Germinal center (tissue), 1 donor: Measurements from ENCODE around the gene ULBP1.
"Not testable (repeated sequence)": the region's sequence is repeated elsewhere in the genome, so short reads cannot be mapped to it uniquely, and the experiment has no call there.

Experiments
- DNase-seq: peaks from one replicate; pipeline ENCODE4 v3.0.0; 2012; ENCODE audit warnings: mixed read lengths, low spot score

Gene ULBP1, protein sequence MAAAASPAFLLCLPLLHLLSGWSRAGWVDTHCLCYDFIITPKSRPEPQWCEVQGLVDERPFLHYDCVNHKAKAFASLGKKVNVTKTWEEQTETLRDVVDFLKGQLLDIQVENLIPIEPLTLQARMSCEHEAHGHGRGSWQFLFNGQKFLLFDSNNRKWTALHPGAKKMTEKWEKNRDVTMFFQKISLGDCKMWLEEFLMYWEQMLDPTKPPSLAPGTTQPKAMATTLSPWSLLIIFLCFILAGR

DNA sequence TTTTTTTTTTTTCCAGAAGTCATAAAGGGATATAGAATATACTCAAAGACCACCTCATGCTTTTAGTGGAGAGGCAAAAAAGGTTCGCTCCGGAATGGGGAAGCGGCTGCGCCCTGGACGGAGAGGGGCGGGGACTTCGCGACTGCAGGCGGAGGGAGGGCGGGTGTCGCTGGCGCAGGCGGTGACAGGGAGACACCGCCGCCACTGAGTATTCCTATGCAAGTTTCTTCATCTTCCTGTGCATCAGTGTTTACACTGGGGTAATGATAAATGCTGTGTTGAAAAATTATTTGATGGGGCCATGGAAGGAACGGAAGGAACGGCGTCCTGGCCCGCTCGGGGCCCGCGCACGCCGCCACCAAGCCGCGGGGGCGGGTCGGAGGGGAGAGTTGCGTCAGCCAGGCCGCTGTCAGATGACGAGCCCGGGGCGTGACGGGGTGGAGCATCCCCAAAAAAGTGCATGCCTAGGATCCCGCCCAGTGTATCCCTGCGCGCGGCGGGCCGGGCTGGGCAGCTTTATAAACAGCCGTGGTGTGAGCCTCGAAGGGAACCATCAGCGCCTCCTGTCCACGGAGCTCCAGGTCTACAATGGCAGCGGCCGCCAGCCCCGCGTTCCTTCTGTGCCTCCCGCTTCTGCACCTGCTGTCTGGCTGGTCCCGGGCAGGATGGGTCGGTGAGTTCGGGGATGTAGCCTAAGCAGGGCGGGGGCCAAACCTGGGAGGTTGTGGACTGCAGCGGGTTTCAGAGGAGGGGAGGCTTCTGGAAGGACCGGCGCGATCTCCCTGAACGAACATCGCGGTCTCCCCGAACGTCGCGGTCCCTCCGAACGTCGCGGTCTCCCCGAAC lies at the start of gene ULBP1:
Gene ULBP1, plus strand, starts transcription at position 482 of the 846 bp plus-strand sequence. Its CDS starts 107 bp downstream, at position 589.
- DNase-seq = peak; percentile 73

DNA sequence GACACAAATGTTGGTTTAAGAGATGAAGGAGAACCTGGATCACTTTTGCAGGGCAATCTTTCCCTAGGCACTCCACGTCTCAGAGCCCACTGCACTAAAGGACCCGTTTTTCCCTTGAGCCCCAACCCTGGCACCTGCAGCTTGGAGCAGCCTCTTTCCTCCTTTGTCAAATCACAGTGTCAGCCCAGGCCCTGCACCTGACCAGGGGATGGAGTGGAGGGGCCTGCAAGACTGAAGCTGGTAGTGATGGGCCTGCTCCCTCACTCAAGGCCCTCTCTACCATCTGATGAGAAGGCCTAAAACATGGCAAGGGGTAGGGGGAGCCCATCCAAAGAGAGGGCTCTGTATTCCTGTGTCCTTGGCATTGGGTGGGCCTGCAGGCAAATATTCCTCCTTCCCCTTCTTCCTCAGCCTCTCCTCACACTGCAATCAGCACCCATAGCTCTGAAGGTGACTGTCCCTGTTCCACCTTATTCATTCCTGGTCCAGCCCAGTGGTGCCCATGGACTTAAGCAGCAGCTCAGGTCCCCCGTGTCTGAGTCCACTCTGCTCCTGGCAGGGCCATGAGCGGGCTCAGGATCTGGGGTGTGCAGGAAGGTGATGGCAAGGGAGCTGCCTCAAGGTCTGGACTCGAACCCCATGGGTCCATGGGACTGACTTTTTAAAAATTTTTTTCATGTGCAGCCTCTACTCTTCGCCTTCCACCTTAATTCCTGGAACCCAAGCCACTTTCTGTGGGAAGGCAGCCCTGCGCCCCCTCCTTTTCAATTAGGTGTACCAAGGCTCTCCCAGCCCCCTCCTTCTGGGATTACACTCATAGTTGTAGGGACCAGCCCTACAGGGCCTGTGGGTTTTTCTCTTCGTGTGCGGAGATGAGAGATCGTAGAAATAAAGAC lies 47.5 kb upstream of the ULBP1 start:
- no peak for DNase-seq

DNA sequence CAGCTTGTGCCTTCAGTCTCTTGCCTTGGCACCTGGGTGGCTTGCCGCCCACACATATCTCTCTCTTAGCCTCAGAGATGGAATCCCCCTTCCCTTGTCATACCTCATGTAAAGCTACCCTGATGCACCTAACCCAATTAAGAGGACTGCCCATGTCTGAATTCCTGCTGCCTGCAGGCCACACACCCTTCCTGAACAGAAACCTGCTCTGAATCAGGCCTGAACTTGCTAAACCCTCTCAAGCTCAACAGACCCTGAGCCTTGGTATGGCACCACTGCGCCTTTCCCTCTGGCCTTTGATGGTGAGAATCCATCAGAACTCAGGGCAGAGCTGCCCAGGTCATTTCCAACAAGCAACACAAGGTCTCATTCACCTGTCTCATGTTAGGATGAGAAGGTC lies 46.1 kb upstream of the ULBP1 start:
- no peak for DNase-seq

DNA sequence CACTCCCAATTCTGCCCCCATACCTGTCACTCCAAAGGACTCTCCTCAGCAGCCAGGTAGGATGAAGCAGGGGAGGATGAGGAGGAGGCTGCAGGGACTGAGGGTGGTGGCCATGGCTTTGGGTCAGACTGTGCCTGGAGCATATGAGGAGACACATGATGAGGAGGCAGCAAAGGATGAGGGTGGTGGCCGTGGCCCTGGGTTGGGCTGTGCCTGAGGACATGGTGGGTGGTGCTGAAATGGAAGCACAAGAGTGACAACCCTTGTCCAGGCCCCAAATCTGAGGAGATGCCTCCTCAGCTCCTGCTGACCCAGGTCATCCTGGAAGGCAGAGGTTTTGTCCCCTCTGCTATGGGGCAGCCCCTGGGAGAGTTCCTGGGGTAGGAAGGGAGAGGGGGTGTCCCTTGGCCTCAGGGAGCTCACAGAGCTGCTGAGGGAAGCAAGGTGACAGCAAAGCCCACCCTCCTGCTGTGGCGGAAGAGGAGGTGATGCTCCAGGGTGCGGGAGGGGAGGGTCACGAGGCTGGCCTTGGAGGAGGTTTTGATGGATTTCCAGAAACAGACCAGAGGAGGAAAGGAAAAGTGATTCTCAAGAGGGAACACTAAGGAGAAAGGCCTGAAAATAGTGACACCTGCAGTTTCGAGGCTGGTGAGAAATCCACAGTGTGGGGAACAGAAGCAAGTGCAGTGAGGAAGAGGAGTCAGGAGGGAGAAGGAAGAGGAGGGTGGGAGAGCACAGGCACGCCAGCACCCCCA lies 45.4 kb upstream of the ULBP1 start:
- DNase-seq = no peak

DNA sequence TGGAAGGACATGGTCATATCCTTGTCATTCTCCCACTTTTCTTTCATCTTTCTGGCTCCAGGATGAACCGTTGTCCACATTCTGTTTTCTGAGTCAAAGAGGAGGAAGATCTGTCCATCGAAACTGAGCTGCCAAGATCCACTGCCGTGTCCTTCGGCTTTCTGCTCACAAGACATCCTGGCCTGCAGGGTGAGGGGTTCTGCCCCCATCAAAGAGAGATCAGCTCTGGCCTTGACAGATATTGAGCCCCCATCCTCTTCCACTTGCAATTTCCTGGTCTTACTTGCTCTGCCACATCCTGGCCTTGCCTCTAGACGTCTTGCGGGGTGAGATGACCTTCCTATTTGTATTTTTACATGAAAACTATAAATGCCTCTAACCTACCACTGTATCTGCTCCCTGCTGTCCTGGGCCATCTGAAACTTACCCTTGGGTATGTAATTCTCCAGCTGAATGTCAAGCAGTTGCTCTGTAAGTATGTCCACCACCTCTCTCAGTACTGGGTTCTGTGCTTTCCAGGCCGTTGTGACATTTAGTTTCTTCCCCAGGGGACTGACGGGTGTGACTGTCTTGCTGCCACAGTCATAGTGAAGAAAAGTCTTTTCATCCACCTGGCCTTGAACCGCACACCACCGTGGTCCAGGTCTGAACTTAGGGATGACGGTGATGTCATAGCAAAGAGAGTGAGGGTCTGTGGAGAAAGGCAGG lies 44.5 kb upstream of the ULBP1 start:
- not testable (repeated sequence) for DNase-seq

DNA sequence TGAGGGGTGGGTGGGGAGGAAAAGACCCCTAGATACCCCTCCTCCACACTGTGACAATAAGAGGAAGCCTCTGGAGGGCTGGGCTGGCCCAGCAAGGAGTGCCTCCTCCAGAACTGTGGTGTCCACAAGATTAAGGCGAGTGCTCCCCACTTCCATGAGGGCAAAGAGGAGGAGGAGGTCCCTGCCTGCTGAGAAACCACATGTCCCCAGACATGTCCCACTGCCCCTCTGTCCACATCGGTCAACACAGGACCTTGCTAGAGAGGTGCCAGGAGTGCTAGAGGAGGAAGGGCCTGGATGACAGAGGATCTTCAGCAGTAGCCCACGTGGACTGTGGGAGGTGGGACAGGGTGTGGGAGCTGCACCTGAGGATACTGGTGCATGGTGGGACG lies 43.9 kb upstream of the ULBP1 start:
- DNase-seq = no peak

DNA sequence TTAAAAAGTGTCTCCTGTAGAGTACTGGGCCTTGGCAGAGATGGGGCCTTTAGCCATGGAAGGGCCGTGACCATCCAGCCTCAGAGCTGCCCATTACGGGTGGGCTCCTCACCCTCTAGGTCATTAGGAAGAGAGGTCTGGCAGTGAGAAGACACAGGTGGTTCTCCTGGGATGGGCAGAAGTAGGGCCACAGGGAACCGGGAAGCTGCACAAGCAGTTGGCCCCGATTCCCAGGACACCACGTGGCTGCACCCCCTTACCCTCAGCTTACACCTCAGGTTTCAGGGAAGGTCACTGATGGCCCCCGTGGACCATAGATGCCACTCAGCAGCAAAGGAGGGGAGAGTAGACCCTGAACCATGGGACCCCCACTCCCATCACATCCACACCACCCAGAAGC lies 42.4 kb upstream of the ULBP1 start:
- DNase-seq = no peak

DNA sequence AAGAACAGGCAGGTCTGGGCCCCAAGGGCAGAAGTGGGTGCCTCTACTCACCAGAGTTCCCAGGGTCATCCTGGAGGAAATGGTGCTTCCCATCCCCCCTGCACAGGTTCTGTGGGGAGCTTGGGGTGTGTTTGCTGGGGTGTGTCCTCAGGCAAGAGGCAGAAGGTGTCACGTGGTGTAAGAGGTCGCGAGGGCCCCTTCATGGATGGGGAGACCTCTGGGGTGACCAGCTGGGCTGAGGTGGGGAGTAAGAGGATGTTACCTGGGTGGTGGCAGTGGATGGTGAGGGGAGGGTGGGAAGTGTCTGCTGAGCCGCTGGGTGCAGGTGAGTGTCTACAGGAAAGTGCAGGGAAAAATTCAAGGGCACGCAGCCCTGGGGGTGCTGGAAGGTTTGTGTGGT lies 41.7 kb upstream of the ULBP1 start:
- not testable (repeated sequence) for DNase-seq

DNA sequence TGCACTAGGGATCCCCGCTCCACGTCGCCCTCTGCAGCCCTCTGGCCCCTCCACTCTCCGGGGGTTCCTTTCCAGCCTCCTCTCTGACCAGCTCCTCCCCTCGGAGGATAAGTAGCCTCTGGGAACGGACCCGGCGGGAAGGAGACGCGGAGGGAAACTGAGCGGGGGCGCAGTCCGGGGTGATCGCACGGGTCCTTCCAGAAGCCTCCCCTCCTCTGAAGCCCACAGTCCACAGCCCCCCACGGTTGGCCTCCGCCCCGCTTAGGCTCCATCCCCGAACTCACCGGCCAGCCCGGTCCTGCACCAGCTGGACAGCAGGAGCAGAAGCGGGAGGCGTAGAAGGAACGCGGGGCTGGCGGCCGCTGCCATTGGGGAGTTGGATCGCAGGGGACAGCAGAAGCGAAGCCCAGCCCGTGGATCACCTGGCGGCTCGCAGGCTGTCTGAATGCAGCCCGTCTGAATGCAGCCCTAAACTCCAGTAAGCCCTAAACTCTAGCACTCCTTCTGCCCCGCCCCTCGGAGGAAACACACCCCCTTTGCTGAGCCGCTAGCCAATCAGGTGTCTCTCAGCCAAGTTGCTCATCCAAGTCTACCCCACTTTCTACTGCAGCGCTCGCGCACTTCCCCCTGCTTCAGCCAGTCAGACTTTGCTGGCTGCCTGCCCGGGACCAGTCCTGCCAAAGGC lies 41.0 kb upstream of the ULBP1 start, which contains the start of gene RAET1G:
Gene RAET1G, minus strand, starts transcription at position 480 of the 685 bp plus-strand sequence. Its CDS starts 111 bp downstream, at position 369.
- peak; percentile 94 for DNase-seq

DNA sequence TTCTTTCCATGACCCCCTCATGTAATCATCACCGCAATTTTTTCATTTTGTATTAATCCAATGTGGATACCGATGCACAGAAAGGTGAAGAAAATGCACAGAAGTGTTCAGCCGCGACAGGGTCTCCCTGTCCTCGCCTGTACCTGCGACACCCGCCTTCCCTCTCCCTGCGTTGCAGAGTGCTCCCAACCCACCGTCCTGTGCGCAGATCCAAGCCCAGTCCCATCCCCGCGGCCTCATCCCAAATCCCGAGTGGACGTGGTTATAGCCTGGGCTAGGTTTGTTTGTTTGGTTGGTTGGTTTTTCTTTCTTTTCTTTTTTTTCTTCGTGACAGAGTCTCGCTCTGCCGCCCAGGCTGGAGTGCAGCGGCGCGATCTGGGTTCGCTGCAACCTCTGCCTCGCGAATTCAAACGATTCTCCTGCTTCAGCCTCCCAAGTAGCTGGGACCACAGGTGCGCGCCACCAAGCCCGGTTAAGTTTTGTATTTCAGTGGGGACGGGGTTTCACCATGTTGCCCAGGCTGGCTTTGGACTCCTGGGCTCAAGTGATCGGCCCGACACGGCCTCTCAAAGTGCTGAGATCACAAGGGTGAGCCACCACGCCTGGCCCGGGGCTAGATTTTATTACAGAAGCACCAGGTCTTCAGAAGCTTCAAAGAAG lies 40.3 kb upstream of the ULBP1 start:
- no peak for DNase-seq

DNA sequence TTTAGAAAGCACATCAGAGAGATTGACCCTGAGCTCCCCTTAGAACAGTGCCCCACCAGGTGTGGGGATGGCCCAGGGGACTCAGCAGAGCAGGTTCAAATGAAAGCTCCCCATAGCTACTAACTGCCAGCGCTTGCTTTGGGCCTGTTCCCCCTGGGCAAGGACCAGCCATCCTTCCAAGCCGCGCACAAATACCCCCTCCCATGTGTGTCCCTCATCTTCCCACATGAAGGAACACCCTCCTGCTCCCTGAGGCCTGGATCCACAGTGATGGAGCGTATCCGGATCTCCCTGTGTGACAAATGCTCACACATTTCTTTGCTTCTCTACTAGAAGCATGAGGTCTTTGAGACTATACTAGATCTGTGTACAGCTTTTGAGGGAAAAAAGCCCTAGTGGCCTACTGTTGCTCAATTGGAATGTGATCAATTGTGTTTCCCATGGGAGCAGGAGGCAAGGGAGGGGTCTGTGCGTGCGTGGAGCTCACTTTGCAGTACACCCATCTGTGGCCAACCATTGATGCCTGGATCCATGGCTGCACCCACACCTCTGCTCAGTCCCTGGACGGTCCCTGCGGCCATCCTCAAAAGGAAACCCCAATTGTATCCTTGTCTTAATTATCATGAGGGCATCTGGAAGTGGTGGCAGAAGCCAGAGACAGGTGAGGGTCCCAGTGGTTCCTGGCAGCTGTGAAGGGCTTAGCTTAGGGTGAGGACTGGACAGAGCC lies 39.4 kb upstream of the ULBP1 start:
- no peak for DNase-seq

DNA sequence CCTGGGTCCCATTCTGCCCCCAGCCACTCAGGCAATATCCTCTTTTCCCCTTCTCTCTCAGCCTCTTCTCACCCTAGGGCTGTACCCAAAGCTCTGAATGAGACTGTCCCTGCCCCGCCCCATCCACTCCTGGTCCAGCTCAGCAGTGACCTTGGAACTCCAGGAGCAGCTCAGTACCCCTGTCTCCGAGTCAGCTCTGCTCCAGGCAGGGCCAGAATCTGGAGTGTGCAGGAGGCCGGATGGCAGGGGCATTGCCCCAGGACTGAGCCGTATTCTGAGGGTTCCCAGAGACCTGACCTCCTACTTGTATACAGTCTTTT lies 38.9 kb upstream of the ULBP1 start:
- no peak for DNase-seq

DNA sequence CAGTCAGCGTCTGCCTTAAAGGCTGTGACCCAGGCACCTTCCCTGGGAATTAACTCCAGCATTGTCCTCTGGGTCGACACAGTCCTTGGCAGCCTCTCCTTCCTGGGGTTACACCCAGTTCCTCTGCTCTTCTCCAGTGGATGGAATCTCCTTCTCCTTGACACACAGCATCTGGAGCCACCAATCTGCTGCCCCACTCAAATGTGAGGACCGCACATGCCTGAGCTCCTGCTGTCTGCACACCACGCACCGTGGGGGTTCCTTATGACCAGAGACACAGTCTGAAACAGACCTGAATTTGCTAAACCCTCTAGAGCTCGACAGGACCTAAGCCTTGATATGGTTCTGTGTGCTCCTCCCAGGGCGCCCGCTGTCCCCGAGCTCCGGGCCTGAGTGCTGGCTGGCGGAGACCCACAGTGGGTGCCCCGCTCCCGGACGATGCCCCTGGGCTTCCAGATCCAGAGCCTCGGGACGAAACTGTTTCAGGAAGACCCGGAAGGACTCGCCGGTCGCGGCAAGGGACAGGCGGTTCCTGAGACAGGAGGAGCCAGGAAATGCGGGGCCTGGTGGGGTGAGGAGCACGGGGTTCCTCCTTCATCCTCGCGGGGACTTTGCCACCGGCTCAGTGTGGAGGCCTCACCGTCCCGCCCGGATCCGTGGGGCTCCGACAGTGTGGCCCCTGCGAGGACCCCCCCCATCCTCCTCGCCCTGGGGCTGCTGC lies 38.3 kb upstream of the ULBP1 start:
- DNase-seq = no peak

DNA sequence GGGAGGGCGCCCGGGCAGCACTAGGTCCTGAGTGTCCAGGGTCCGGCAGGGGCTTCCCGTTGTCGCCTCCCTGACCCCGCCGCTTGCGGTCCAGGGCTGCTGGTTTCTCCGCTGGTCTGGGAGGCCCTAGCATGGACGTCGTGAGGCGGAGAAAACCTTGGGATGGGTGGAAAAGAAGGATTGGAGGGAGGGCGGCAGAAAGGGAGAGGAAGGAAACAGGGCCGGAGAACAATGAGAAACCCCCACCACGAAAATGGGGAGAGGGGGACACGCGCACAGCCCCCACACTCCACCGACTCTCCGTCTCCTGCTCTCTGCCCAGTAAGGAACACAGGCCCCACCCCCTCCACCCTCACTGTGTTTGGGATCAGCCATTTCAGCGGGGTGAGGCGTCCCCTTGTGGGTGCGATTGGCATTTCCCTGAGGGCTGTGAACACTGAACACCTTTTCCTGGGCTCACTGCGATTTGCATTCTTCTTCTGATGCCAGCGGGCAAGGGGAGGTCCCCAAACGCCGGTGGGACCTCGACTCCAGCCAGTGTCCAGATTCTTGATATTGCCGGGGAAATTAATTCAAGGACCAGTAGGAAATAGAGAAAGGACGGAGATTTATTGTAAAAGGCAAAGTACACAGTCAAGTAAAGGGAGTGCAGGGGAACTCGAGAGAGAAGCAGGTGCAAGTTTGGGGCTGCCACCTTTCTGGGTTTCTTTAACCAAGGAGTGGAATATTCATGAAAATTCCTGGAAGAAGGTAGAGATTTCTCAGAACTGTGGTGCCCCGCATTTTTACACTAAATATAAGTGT lies 37.6 kb upstream of the ULBP1 start:
- peak; percentile 38 for DNase-seq

DNA sequence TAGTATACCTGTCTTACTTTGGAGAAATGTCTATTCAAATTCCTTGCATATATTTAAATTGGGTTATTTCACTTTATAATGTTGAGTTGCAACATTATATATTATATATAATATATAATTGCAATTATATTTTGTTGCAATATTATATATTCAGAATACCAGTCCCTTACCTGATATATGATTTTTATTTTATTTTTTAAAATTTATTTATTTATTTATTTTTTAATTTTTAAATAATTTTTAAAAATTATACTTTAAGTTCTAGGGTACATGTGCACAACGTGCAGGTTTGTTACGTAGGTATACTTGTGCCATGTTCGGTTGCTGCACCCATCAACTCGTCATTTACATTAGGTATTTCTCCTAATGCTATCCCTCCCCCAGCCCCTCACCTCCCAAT lies 36.7 kb upstream of the ULBP1 start:
- DNase-seq = not testable (repeated sequence)

DNA sequence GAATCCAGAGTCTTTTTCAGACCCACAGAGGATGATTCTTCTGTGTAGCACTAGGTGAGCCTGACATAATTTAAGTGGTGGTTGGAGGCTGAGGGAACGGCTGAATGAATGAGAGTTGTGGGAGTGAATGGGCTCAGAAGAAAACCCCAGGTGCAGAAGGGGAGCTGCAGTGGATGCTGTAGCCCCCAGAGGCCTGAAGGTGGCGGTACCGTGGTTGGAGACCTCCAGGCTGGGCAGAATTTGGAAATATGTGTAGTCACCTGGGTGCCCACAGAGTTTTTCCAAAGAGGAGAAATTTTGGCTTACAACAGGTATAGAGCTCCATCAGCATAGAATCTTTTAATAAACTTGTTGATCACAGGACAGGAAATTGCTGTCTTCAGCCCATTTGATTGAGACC lies 34.3 kb upstream of the ULBP1 start:
- DNase-seq = peak; percentile 36

DNA sequence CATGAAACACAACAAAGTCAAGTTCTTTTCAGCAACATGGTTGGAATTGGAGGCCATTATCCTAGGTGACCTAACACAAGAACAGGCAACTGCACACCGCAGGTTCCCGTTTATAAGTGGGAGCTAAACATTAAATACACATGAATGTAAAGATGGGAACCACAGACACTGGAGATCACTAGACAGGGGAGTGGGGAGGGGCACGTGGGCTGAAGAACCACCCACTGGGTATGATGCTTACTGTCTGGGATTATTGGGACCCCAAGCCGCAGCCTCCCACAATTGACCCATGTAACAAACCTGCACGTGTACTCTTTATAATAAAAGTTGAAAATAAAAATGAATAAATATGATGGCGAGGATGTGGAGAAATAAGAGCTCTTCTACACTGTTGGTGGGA lies 32.2 kb upstream of the ULBP1 start:
- DNase-seq = no peak

DNA sequence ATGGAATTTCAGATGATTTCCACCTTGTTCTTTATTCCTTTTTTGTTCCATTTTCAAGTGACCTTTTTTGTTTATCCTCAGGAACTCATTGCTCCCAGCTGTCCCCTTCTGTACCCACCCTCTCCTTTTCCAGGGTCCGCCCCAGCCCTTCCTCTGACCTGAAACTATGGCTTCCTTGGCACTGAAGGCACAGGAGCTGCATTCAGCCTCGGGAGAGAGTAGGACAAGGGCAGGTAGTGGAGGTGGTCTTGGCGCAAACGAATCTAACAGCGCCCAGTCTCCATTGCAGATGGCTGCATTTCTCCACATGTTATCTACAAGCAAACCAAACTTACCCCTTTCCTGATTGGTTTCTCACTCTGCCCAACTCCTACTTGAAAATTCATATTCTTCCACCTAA lies 30.7 kb upstream of the ULBP1 start:
- DNase-seq = no peak
